Suprapubic skin (tissue), 4 donors: ENCODE results near the gene MFSD12. TPM values are rescaled to one million over a fixed set of nuclear protein-coding genes. Genes with fewer than 3 reads are reported as not detected.

ENCODE experiments used
- DNase-seq, 2 donors: peaks; one replicate each; pipeline ENCODE4 v3.0.0-alpha.2; 2019; ENCODE audit warnings: low spot score in 2 of 2
- H3K27ac ChIP-seq: fragments of 200-600 bp; sonication (generic); one replicate; pipeline ENCODE4 v1.5.1; 2019
- H3K27me3 ChIP-seq: fragments of 200-600 bp; sonication (generic); one replicate; pipeline ENCODE4 v1.5.1; 2019
- H3K36me3 ChIP-seq: fragments of 200-600 bp; sonication (generic); one replicate; pipeline ENCODE4 v1.5.1; 2019
- H3K4me1 ChIP-seq: fragments of 200-600 bp; sonication (generic); one replicate; pipeline ENCODE4 v1.5.1; 2019
- H3K4me3 ChIP-seq: fragments of 200-600 bp; sonication (generic); one replicate; pipeline ENCODE4 v1.5.1; 2019; ENCODE audit warnings: mild to moderate bottlenecking
- H3K9me3 ChIP-seq: fragments of 200-600 bp; sonication (generic); one replicate; pipeline ENCODE4 v1.5.1; 2019
- EP300 ChIP-seq: sonication (generic); formaldehyde crosslinking; IDR thresholded peaks from one replicate; pipeline ENCODE4 v1.6.1; 2017; ENCODE audit warnings: antibody characterized with exemption
- POLR2A ChIP-seq, 2 donors: fragments of 450-650 bp; IDR thresholded peaks; one replicate each; pipeline ENCODE4 v1.6.1; 2017; ENCODE audit warnings: antibody characterized with exemption in 2 of 2, mild to moderate bottlenecking in 2 of 2, moderate library complexity in 2 of 2
- POLR2AphosphoS5 ChIP-seq, 3 donors: sonication (generic); formaldehyde crosslinking; IDR thresholded peaks; one replicate each; pipeline ENCODE4 v1.6.1; 2017; ENCODE audit warnings: antibody characterized with exemption in 3 of 3
- WGBS: methylation state at CpG from one replicate; pipeline ENCODE4 v1.1.5; 2018; 5-methylcytosine and 5-hydroxymethylcytosine counted together
- total RNA-seq, 4 donors: library from RNA; depleted of rRNA; stranded (reverse); fragments of >200 nt; gene quantifications; one replicate each; pipeline ENCODE4 v1.1.0, GENCODE V29; 2016
- TF ChIP-seq, protein P1 (sequence below), 2 donors: fragments of 200-600 bp in 1 of 2; fragments of 450-650 bp in 1 of 2; sonication (generic) in 1 of 2; IDR thresholded peaks; one replicate each; pipeline ENCODE4 v1.5.1; 2016 to 2019; ENCODE audit warnings: antibody characterized with exemption in 2 of 2, mild to moderate bottlenecking in 1 of 2, moderate library complexity in 1 of 2

MFSD12 gene
- total RNA-seq, 4 donors from 2014 or later = 60.4 to 206 (median 119) TPM

DNA sequence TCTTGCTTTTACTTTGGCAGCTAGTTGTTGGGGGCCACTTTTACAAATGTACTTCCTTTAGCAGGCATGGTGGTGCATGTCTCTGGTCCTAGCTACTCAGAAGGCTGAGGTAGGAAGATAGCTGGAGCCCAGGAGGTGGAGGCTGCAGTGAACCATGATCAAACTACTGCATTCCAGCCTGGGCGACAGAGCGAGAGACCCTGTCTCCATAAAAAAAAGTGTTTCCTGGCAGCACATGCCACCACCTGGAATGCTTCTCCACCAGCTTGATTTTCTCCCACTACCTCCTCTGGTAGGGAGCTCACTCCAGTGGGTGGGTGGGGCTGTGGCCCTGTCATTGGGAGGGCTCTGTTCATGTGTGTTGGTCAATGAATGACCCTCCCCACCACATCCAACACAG lies 38.7 kb downstream of the MFSD12 start:
- Histone ChIP-seq H3K36me3 (peaks cover 30% of the 10 kb centered on the region), H3K4me3 (no peak overlapping the region), H3K9me3 (no peaks in the 10 kb centered on the region), H3K4me1 (peaks cover 19% of the 10 kb centered on the region), H3K27me3 (no peaks in the 10 kb centered on the region), H3K27ac (no peak overlapping the region)
- 79% methylated on average over 2 of the region's 2 CpGs for WGBS
- TF ChIP-seq EP300 (no peak), POLR2AphosphoS5 (IDR thresholded peaks at IDR 0.05) (no peak), POLR2A (IDR thresholded peaks at IDR 0.05) (no peak)
- TF ChIP-seq, protein P1, sequence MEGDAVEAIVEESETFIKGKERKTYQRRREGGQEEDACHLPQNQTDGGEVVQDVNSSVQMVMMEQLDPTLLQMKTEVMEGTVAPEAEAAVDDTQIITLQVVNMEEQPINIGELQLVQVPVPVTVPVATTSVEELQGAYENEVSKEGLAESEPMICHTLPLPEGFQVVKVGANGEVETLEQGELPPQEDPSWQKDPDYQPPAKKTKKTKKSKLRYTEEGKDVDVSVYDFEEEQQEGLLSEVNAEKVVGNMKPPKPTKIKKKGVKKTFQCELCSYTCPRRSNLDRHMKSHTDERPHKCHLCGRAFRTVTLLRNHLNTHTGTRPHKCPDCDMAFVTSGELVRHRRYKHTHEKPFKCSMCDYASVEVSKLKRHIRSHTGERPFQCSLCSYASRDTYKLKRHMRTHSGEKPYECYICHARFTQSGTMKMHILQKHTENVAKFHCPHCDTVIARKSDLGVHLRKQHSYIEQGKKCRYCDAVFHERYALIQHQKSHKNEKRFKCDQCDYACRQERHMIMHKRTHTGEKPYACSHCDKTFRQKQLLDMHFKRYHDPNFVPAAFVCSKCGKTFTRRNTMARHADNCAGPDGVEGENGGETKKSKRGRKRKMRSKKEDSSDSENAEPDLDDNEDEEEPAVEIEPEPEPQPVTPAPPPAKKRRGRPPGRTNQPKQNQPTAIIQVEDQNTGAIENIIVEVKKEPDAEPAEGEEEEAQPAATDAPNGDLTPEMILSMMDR (IDR thresholded peaks at IDR 0.05) = no peak
- no peak for DNase-seq

DNA sequence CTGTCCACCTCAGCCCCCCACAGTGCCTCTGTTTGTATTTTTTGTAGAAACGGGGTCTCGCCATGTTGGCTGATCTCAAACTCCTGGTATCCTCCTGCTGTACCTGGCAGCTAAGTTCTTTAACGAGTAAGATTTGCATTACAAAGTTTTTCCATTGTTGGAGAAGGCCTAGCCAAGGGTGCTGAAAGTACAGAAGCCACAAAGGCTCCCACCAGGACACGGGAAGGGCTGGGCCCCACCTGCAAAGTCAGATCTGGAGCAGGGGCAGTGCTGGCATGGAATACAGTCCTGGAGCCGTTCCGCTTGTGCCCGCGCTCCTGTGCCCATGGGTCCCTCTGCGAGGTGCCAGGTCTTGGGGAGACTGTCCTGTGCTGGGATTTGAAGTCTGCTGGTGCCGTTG lies 39.1 kb downstream of the MFSD12 start:
- Histone ChIP-seq H3K4me3 (no peak overlapping the region), H3K4me1 (peaks cover 19% of the 10 kb centered on the region), H3K27me3 (no peaks in the 10 kb centered on the region), H3K27ac (no peak overlapping the region), H3K36me3 (peaks cover 26% of the 10 kb centered on the region), H3K9me3 (no peaks in the 10 kb centered on the region)
- DNase-seq = no peak
- WGBS = 83% methylated on average over 10 of the region's 10 CpGs
- TF ChIP-seq POLR2AphosphoS5 (IDR thresholded peaks at IDR 0.05) (no peak), EP300 (no peak), POLR2A (IDR thresholded peaks at IDR 0.05) (no peak)
- TF ChIP-seq, protein P1 (IDR thresholded peaks at IDR 0.05) = no peak

DNA sequence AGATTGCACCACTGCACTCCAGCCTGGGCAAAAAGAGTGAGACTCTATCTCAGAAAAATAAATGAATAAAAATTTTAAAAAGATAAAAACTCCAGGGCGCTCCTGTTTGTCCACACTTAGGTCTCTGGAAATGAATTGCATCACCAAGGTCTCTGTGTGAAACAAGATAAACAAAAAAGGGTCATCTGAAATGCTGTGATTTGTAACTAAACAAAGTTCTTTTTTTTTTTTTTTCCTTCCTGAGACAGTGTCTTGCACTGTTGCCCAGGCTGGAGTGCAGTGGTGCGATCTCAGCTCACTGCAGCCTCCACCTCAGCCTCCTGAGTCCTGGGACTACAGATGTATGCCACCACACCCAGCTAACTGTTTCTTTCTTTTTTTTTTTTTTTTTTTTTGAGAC lies 39.7 kb downstream of the MFSD12 start:
- WGBS = 93% methylated on average over 2 of the region's 2 CpGs
- TF ChIP-seq, protein P1 (IDR thresholded peaks at IDR 0.05) = no peak
- TF ChIP-seq EP300 (no peak), POLR2AphosphoS5 (IDR thresholded peaks at IDR 0.05) (no peak), POLR2A (IDR thresholded peaks at IDR 0.05) (no peak)
- H3K27me3 ChIP-seq = no peaks in the 10 kb centered on the region
- DNase-seq = no peak
- H3K4me1 ChIP-seq = peaks cover 19% of the 10 kb centered on the region
- H3K4me3 ChIP-seq = no peak overlapping the region
- peaks cover 20% of the 10 kb centered on the region for H3K36me3 ChIP-seq
- H3K27ac ChIP-seq = no peak overlapping the region
- H3K9me3 ChIP-seq = no peaks in the 10 kb centered on the region

- Histone ChIP-seq H3K27ac (no peak overlapping the region), H3K27me3 (no peaks in the 10 kb centered on the region), H3K4me3 (no peak overlapping the region), H3K9me3 (no peaks in the 10 kb centered on the region), H3K36me3 (peaks cover 13% of the 10 kb centered on the region), H3K4me1 (peaks cover 19% of the 10 kb centered on the region)
- TF ChIP-seq, protein P1 (IDR thresholded peaks at IDR 0.05) = no peak
- no peak for TF ChIP-seq POLR2AphosphoS5 (IDR thresholded peaks at IDR 0.05)
- TF ChIP-seq EP300 = no peak
- no peak for TF ChIP-seq POLR2A (IDR thresholded peaks at IDR 0.05)
- 64% methylated on average over 10 of the region's 15 CpGs for WGBS
- DNase-seq = no peak
Observed at GRCh38 chr19:3516675-3517207, 40.6 kb downstream of the MFSD12 start.

DNA sequence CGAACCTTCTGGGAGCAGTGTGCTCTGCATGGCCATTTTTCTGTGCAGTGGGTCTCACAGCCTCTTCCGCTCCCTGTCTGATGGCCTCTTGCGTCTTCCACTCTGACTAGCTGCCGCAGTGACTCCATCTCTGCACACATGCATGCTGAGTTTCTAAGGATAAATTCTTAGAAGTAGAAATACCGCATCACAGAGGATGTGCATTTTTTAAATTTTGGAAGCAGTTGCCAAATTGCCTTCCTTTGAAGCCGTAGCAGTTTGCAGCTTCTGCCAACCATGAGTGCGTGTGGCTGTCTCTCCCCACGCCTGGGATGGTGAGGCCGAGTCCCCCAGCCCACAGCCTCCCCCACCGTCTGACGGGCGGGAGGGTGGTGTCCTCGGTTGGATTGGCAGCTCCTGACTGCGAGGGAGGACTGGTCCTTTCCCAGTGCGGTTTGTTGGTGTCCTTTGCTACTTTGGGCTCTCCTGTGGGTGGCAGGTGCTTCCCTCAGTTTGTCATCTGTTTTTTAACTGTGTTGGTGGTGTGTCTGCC lies 41.4 kb downstream of the MFSD12 start:
- no peak for TF ChIP-seq POLR2A (IDR thresholded peaks at IDR 0.05)
- no peak for TF ChIP-seq EP300
- TF ChIP-seq, protein P1 (IDR thresholded peaks at IDR 0.05) = no peak
- no peak for TF ChIP-seq POLR2AphosphoS5 (IDR thresholded peaks at IDR 0.05)
- Histone ChIP-seq H3K4me1 (peaks cover 18% of the 10 kb centered on the region), H3K4me3 (no peak overlapping the region), H3K27me3 (no peaks in the 10 kb centered on the region), H3K27ac (no peak overlapping the region), H3K36me3 (peaks cover 18% of the 10 kb centered on the region), H3K9me3 (no peaks in the 10 kb centered on the region)
- no peak for DNase-seq
- WGBS = 50% methylated on average over 15 of the region's 15 CpGs
